NCI-H2196 treated with DMSO at 0.1 percent for 48 hours (cell line): Measurements from ENCODE around the gene ZNF385A.

Source experiments
- DNase-seq: peaks from one replicate; lab custom pipeline; 2025; ENCODE audit not compliant: unreplicated experiment; lab: John Stamatoyannopoulos, UW

Gene ZNF385A

GRCh38 chr12:54393743-54394142 is 9.2 kb upstream of the ZNF385A start:
- no peak for DNase-seq

- no peak for DNase-seq
Observed at GRCh38 chr12:54393207-54393609, 8.7 kb upstream of the ZNF385A start.

DNA sequence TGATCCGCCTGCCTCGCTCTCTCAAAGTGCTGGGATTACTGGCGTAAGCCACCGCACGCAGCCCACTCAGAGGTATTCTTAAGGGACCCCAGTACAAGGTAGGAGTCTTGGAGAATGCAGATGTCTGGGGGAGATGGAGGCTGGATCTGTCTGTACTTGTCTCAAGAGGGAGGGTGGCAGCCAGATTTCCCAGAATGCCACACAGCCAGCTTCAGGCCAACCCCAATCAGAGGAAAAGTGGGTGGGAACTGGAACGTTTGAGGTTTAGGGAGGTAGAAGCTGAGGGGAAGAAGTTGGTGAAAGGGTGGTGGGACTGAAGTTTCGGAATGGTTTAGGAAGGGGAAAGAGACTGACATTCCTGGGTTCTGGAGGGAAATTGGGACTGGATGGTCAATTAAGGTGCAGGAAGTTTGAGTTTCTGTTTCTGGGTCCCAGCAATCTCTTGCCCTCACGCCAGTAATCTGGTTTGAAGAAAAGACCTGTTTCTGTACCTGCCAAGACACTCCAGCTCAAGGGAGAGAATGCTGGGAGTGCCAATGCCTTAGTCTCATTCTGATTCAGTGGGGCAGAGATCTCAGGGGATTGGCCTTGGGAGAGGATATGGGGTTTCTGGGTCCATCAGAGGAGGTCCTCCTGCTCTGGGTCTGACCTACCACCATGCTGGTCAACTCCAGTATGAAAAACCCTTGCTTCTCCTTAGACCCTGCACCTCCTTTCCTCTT is 8.1 kb upstream of the ZNF385A start:
- no peak for DNase-seq

DNA sequence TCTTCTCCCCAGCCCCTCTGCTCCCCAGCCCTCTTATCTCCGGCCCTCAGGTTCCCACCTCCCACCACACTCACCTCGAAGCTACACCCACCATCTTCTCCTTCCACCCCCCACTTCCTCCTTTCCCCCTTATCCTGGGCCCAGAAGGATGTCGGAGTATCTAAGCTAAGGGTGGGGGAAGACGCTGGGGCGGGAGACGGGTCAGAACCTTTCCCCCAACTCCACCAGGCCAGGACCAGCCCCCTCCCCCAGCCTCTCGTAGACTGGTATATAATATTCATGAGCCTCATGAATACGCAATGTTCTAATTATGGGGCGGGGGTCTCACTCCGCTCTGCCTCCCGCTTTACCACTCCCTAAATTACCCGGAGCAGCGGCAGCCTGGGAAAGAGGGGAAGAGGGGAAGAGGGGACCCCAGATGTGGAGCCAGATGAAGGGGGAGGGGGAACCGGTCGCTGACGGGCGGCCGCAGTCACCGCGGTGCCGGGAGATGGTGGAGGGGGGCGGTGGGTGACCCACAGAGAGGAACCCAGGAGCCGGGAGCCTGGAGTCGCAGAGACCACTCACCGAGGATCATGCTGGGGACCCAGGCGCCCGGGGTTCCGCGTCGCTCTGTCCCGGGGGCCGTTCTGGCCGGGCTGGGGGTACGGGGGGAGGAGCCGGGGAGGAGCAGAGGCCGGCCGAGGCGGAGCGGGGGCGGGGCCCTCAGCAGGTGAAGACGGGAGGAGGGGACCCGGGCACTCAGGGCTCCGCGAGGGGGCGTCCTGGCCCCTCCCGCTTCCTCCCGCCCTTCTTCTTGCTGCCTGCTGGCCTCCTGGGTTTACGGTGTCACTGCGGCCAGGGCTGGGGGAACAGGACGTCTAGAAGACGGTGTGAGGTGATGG is 6.4 kb upstream of the ZNF385A start:
- DNase-seq, result peak; percentile 59

GRCh38 chr12:54390176-54390667 is 5.7 kb upstream of the ZNF385A start:
- DNase-seq, result no peak

DNA sequence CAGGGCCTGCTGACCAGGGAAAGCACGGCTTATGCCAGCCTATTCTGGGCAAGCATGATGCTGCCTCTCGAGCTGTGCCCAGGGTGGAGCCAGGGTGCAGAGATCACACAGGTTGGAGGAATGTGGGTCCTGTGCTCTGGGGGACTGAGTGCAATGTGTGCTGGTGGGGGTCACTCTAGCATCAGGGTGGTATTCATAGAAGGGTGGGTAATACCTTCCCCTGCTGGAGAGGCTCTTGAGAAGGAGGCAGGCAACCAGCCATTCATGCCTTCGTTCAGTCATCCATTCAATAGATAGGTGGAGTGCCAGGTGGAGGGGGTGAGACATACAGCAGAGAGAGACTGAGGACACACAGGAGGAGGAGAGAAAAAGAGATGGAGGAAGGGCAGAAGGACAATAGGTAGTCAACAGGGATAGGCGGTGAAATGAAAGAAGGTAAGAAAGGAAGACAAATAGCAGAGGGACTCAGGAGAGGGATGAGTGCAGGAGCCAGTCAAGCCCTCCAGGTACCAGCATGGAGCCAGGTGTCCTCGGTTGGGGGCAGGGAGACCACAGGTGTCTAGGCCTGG is 5.2 kb upstream of the ZNF385A start:
- no peak for DNase-seq

- DNase-seq, result no peak
Observed at GRCh38 chr12:54389134-54389508, 4.6 kb upstream of the ZNF385A start.

GRCh38 chr12:54388237-54389133 is 4.0 kb upstream of the ZNF385A start:
- no peak for DNase-seq

DNA sequence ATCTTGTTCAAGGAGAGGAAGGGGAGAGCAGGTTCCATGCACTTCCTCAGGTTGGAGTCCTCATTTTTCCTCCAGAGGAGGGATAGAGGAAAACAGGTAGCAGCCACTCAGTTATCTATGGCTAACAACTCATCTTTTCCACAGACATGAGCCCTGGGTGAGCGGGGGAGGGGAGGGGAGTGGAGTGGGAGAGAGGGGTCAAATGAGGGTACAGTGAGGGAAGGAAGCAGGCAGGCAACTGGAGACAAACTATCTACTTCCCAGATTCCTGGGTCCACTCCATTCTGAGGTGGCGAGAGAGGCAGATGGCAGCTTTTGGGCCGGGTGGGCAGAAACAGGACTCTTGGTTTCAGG is 2.6 kb upstream of the ZNF385A start:
- DNase-seq, result no peak

GRCh38 chr12:54386403-54387113 is 2.0 kb upstream of the ZNF385A start:
- DNase-seq, result no peak

GRCh38 chr12:54385251-54385914 is 850 bp upstream of the ZNF385A start:
- no peak for DNase-seq

- DNase-seq, result no peak
Observed at GRCh38 chr12:54383041-54383609, 1.4 kb downstream of the ZNF385A start.

DNA sequence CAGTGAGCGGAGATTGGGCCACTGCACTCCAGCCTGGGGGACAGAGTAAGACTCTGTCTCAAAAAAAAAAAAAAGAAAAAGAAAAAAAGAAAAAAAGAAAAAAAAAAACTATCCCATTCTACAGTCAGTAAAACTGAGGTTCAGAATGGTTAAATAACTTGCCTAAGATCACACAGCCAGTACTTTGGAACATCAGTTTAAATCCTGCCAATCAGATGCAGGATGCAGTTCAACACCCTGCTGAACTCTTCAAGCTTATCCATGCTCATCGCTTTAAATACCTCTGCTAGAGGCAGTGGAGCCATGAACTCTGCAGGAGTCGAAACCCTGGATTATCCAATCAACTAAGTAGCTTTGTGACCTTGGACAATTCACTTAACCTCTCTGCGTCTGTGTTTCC is 3.4 kb downstream of the ZNF385A start:
- no peak for DNase-seq

DNA sequence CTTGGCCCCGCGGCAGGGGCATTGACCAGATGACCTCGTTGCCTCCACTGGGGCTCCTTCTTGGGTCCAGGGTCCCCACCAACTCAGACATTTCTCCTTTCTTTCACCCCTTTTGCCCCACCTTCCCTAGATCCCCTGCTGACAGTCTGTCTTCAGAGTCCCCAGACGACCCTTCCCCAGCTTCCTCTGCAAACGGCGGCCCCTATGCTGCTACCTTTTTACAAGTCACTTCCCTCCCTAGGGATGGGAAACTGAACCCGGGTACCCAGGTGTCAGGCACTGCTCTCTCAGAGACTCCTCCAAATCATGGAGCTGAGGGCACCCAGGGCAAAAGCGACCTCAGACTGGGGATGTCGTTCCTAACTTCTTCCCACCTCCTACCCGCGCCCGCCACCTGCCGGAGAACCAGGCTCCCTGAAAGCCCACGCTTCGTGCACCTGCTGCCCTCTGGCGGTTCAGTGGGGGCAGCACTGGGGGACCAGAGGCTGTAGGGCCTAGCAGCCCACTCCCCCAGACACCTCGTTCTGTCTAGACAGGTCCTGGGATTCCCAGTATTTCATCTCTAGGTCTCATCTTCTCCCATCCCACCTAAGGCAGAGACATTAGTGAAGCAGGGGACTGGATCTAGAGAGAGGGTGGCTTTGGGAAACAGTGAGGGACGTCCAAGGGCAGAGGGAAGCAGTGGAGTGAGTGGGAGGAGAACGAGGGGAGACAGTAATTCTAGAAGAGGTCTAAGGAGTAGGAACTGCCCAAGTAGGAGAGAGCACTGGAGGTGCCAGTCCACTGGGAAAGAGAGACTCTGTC is 4.9 kb downstream of the ZNF385A start:
- no peak for DNase-seq

DNA sequence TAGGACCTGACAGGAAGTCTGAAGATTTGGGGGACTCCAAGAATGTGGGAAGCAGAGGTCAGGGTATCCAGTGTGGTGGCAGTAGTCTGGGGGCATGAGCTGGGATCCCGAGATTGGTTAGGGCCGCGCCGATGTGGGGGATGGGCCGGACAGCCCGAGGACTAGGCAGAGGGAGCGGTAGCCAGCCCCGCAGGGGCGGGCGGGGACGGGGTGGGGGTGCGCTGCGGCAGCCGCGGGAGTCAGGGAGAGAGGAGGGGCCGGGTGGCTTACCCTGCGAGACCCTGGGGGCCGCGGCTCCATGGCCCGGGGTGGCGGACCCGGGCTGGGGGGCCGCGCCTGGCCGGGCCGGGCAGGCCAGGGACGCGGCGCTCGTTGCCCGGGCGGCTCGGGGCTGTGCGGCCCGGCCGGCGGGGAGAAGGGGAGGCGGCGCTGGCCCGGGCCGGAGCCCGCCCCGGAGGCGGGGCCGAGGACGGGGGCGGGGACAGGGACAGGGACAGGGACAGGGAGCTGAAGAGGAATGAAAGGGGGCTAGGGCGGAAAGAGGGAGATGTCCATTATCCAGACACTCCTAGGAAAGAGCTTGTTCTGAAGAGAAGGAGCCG is 5.6 kb downstream of the ZNF385A start:
- DNase-seq, result no peak

DNA sequence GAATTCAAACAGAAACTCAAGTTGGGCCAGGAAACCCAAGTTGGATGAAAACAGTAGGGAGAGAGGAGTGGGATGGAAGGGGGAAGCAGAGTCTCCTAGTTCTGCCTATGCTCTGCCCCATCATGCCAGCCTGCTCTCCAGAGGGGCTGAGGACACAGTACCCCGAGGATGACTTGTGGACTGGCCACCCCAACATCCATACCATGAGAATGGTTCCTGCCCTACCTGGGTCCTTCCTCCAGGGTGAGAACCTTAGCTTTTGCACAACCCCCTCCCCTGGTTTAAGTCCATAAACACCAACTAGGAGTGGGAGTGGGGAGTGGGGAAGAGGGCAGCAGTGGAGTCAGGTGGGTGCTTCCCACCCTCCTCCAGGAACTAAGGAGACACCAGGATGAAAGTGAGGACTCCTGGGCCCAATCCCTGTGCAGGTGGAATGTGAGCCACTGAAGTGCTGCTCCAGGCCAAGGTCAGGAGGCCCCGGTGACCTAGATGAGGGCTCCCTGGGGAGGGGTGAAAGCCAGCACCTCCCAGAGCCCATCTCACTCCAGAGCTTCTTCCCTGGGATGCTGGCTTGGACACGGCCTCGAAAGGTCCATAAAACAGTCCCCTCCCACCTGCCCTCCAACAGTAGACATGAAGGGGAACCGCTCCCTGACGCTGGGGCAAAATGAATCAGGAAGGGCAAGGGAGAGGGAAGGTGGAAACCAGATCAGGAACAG is 6.6 kb downstream of the ZNF385A start:
- DNase-seq, result no peak

GRCh38 chr12:54377007-54377406 is 7.5 kb downstream of the ZNF385A start:
- DNase-seq, result no peak

DNA sequence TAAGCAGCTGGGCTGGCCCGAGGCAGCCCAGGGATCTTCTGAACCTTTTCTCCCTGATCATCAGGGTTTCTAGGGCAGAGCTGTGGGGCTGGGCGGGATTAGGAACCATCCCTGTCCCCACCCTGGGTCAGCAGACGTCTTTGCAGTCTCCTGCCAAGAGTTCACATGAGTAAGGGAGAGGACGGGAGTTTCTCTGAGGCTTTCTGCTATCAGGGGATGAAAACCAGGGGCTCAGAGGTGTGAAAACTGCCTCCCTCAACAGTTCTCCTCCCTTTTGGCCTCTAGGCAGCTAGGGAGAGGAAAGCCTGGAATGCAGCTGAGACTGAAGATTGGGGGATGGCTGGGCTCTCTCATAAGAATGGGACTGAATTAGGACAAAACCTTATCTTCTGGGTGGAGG is 7.9 kb downstream of the ZNF385A start:
- DNase-seq, result no peak
